HG03108 (cell line): Measurements from ENCODE around the gene ZNF45.
"Not testable (repeated sequence)": the region's sequence is repeated elsewhere in the genome, so short reads cannot be mapped to it uniquely, and the experiment has no call there.

Source experiments
- ATAC-seq: cut with Tn5 transposase; IDR thresholded peaks from one replicate; pipeline ENCODE4 v1.9.1; 2021; ENCODE audit warnings: moderate library complexity; ENCODE audit not compliant: unreplicated experiment

ZNF45 gene

GRCh38 chr19:43934985-43935708, at the start of gene ZNF45:
Gene ZNF45 (minus strand): TSS chr19:43935282. CDS start chr19:43922185, 13,097 bp downstream.
- peak; percentile 91 for ATAC-seq

- no peak for ATAC-seq
Measured at GRCh38 chr19:43984687-43985000, 49.6 kb upstream of the ZNF45 start.

- ATAC-seq, result peak; percentile 77
Measured at GRCh38 chr19:43983912-43984686, 49.0 kb upstream of the ZNF45 start, which contains the start of gene ZNF155. Gene ZNF155 (plus strand): TSS chr19:43984188. CDS start chr19:43988544, 4,356 bp downstream.

GRCh38 chr19:43983544-43983911, 48.4 kb upstream of the ZNF45 start:
- ATAC-seq, result peak; percentile 8

GRCh38 chr19:43976732-43977131, 41.6 kb upstream of the ZNF45 start:
- ATAC-seq, result no peak

GRCh38 chr19:43966079-43966694, 31.1 kb upstream of the ZNF45 start:
- no peak for ATAC-seq

GRCh38 chr19:43960411-43960810, 25.3 kb upstream of the ZNF45 start:
- no peak for ATAC-seq

- ATAC-seq, result no peak
Measured at GRCh38 chr19:43957891-43958290, 22.8 kb upstream of the ZNF45 start.

- no peak for ATAC-seq
Measured at GRCh38 chr19:43956827-43957226, 21.7 kb upstream of the ZNF45 start.

- ATAC-seq, result peak; percentile 85
Measured at GRCh38 chr19:43950834-43951645, 16.0 kb upstream of the ZNF45 start, which contains the start of gene ZNF221. Gene ZNF221 (plus strand): TSS chr19:43951228. CDS start chr19:43962727, 11,499 bp downstream.

GRCh38 chr19:43949803-43950202, 14.7 kb upstream of the ZNF45 start:
- ATAC-seq, result not testable (repeated sequence)

GRCh38 chr19:43947412-43947811, 12.3 kb upstream of the ZNF45 start:
- ATAC-seq, result not testable (repeated sequence)

- ATAC-seq, result no peak
Measured at GRCh38 chr19:43941209-43941608, 6.1 kb upstream of the ZNF45 start.

GRCh38 chr19:43940719-43941118, 5.6 kb upstream of the ZNF45 start:
- ATAC-seq, result no peak

GRCh38 chr19:43939557-43940260, 4.6 kb upstream of the ZNF45 start:
- no peak for ATAC-seq

- no peak for ATAC-seq
Measured at GRCh38 chr19:43936188-43936587, 1.1 kb upstream of the ZNF45 start.

GRCh38 chr19:43934055-43934984, 762 bp downstream of the ZNF45 start:
- no peak for ATAC-seq

GRCh38 chr19:43928820-43929219, 6.3 kb downstream of the ZNF45 start:
- ATAC-seq, result no peak

GRCh38 chr19:43923875-43924274, 11.2 kb downstream of the ZNF45 start:
- no peak for ATAC-seq
